ENCODE measurements around the gene OTUD1. TPM values are rescaled to one million over a fixed set of nuclear protein-coding genes. Genes with fewer than 3 reads are reported as not detected.

OTUD1 gene
- polyA plus RNA-seq, 3 donors: 18.8 to 81.0 (median 24.5) TPM

- peaks cover 8% of the 10 kb centered on the region for H3K4me1 Mint-ChIP-seq
- H3K36me3 ChIP-seq (replicated peaks in 1 of 2; ENCODE audit: control insufficient read depth in 1 of 2, insufficient read depth in 2 of 2, low read length in 2 of 2): no peaks in the 10 kb centered on the region
- peaks cover 4 to 7% (median 6%) of the 10 kb centered on the region in 7 donors for H3K9me3 Mint-ChIP-seq
- WGBS (ENCODE audit: insufficient coverage): no CpG with 5 or more reads among the region's 1 CpG
- H3K27ac Mint-ChIP-seq: no peak overlapping the region
- no peak overlapping the region for H3K9ac ChIP-seq (ENCODE audit: insufficient read depth, low read length, poor library complexity, severe bottlenecking)
- no peaks in the 10 kb centered on the region for H3K79me2 ChIP-seq (ENCODE audit: insufficient read depth, low read length)
- intact Hi-C loops (cut with micrococcal nuclease): no loop called here
- H3K27ac ChIP-seq (ENCODE audit: low read depth in 1 of 2, low read length in 2 of 2): no peak overlapping the region
- TF ChIP-seq, protein P1, sequence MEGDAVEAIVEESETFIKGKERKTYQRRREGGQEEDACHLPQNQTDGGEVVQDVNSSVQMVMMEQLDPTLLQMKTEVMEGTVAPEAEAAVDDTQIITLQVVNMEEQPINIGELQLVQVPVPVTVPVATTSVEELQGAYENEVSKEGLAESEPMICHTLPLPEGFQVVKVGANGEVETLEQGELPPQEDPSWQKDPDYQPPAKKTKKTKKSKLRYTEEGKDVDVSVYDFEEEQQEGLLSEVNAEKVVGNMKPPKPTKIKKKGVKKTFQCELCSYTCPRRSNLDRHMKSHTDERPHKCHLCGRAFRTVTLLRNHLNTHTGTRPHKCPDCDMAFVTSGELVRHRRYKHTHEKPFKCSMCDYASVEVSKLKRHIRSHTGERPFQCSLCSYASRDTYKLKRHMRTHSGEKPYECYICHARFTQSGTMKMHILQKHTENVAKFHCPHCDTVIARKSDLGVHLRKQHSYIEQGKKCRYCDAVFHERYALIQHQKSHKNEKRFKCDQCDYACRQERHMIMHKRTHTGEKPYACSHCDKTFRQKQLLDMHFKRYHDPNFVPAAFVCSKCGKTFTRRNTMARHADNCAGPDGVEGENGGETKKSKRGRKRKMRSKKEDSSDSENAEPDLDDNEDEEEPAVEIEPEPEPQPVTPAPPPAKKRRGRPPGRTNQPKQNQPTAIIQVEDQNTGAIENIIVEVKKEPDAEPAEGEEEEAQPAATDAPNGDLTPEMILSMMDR (IDR thresholded peaks at IDR 0.05): no peak
- H3K4me3 ChIP-seq (replicated peaks in 1 of 3; ENCODE audit: low read depth in 2 of 3, low read length in 3 of 3): no peak overlapping the region
- H3K9me3 ChIP-seq (replicated peaks in 1 of 2; ENCODE audit: control insufficient read depth in 1 of 2, insufficient read depth in 1 of 2, low read length in 2 of 2): no peaks in the 10 kb centered on the region
- peaks cover 0 to 2% of the 10 kb centered on the region in 2 donors for H3K36me3 Mint-ChIP-seq
- no peaks in the 10 kb centered on the region for H4K20me1 ChIP-seq (ENCODE audit: insufficient read depth, low read length)
- no peak overlapping the region for H3K4me2 ChIP-seq (replicated peaks; ENCODE audit: extremely low read depth, low read length, poor library complexity, severe bottlenecking)
- no peak overlapping the region for H3K4me3 Mint-ChIP-seq
- no peak overlapping the region for H2AFZ ChIP-seq (ENCODE audit: insufficient read depth, low read depth, low read length, poor library complexity, severe bottlenecking)
- peaks cover 0 to 9% (median 5%) of the 10 kb centered on the region in 3 donors for H3K27me3 Mint-ChIP-seq (ENCODE audit: low read depth in 3 of 3)
- H3K27me3 ChIP-seq (ENCODE audit: control insufficient read depth in 2 of 2, insufficient read depth in 2 of 2, low read length in 2 of 2): no peaks in the 10 kb centered on the region
- peaks cover 5 to 9% of the 10 kb centered on the region in 2 donors for H3K4me1 ChIP-seq (ENCODE audit: control insufficient read depth in 1 of 2, insufficient read depth in 2 of 2, low read length in 2 of 2)
- DNase-seq: no peak
These were observed 35.6 kb upstream of the OTUD1 start for GRCh38 chr10:23403278-23403677.

GRCh38 chr10:23403719-23404118 lies 35.2 kb upstream of the OTUD1 start:
- no peaks in the 10 kb centered on the region for H3K79me2 ChIP-seq (ENCODE audit: insufficient read depth, low read length)
- no peak overlapping the region for H3K27ac ChIP-seq (ENCODE audit: low read depth in 1 of 2, low read length in 2 of 2)
- peaks cover 4 to 7% (median 6%) of the 10 kb centered on the region in 7 donors for H3K9me3 Mint-ChIP-seq
- H2AFZ ChIP-seq (ENCODE audit: insufficient read depth, low read depth, low read length, poor library complexity, severe bottlenecking): no peak overlapping the region
- H3K9me3 ChIP-seq (replicated peaks in 1 of 2; ENCODE audit: control insufficient read depth in 1 of 2, insufficient read depth in 1 of 2, low read length in 2 of 2): no peaks in the 10 kb centered on the region
- H3K4me3 Mint-ChIP-seq: no peak overlapping the region
- 94% methylated on average over 2 of the region's 3 CpGs for WGBS (ENCODE audit: insufficient coverage)
- H3K27ac Mint-ChIP-seq: no peak overlapping the region
- no peak for DNase-seq
- no peaks in the 10 kb centered on the region for H3K36me3 ChIP-seq (replicated peaks in 1 of 2; ENCODE audit: control insufficient read depth in 1 of 2, insufficient read depth in 2 of 2, low read length in 2 of 2)
- peaks cover 0 to 2% of the 10 kb centered on the region in 2 donors for H3K36me3 Mint-ChIP-seq
- H3K4me2 ChIP-seq (replicated peaks; ENCODE audit: extremely low read depth, low read length, poor library complexity, severe bottlenecking): no peak overlapping the region
- H3K27me3 ChIP-seq (ENCODE audit: control insufficient read depth in 2 of 2, insufficient read depth in 2 of 2, low read length in 2 of 2): no peaks in the 10 kb centered on the region
- peaks cover 5 to 9% of the 10 kb centered on the region in 2 donors for H3K4me1 ChIP-seq (ENCODE audit: control insufficient read depth in 1 of 2, insufficient read depth in 2 of 2, low read length in 2 of 2)
- H3K4me3 ChIP-seq (replicated peaks in 1 of 3; ENCODE audit: low read depth in 2 of 3, low read length in 3 of 3): no peak overlapping the region
- peaks cover 0 to 9% (median 2%) of the 10 kb centered on the region in 3 donors for H3K27me3 Mint-ChIP-seq (ENCODE audit: low read depth in 3 of 3)
- H4K20me1 ChIP-seq (ENCODE audit: insufficient read depth, low read length): no peaks in the 10 kb centered on the region
- TF ChIP-seq, protein P1 (IDR thresholded peaks at IDR 0.05): no peak
- H3K9ac ChIP-seq (ENCODE audit: insufficient read depth, low read length, poor library complexity, severe bottlenecking): no peak overlapping the region
- peaks cover 8% of the 10 kb centered on the region for H3K4me1 Mint-ChIP-seq
- intact Hi-C loops (cut with micrococcal nuclease): no loop called here
